ENCODE data around the gene UBE2G1.
A peak's percentile ranks its signal among the peaks of the same experiment; 100 is the strongest.
"Not testable (repeated sequence)": the region's sequence is repeated elsewhere in the genome, so short reads cannot be mapped to it uniquely, and the experiment has no call there.

Gene UBE2G1

GRCh38 chr17:4375039-4375748, 8.7 kb upstream of the UBE2G1 start:
- DNase-seq (ENCODE audit: low spot score): no peak

- DNase-seq (ENCODE audit: low spot score): no peak
Measured at GRCh38 chr17:4369557-4370230, 3.2 kb upstream of the UBE2G1 start.

GRCh38 chr17:4368341-4368740, 1.9 kb upstream of the UBE2G1 start:
- DNase-seq (ENCODE audit: low spot score): no peak

GRCh38 chr17:4367177-4367576, 702 bp upstream of the UBE2G1 start:
- DNase-seq (ENCODE audit: low spot score): not testable (repeated sequence)

GRCh38 chr17:4365628-4366326, 698 bp downstream of the UBE2G1 start:
- peak; percentile 69 for DNase-seq (ENCODE audit: low spot score)

GRCh38 chr17:4365103-4365627, 1.3 kb downstream of the UBE2G1 start:
- DNase-seq (ENCODE audit: low spot score): peak; percentile 91

GRCh38 chr17:4364622-4365041, 1.8 kb downstream of the UBE2G1 start:
- no peak for DNase-seq (ENCODE audit: low spot score)

GRCh38 chr17:4362141-4362540, 4.3 kb downstream of the UBE2G1 start:
- DNase-seq (ENCODE audit: low spot score): no peak

GRCh38 chr17:4358154-4358553, 8.3 kb downstream of the UBE2G1 start:
- no peak for DNase-seq (ENCODE audit: low spot score)

- DNase-seq (ENCODE audit: low spot score): no peak
Measured at GRCh38 chr17:4357671-4358070, 8.8 kb downstream of the UBE2G1 start.

GRCh38 chr17:4357030-4357628, 9.3 kb downstream of the UBE2G1 start:
- DNase-seq (ENCODE audit: low spot score): no peak

GRCh38 chr17:4354862-4355514, 11.5 kb downstream of the UBE2G1 start:
- DNase-seq (ENCODE audit: low spot score): no peak

GRCh38 chr17:4354206-4354605, 12.3 kb downstream of the UBE2G1 start:
- DNase-seq (ENCODE audit: low spot score): no peak

GRCh38 chr17:4350214-4350613, 16.3 kb downstream of the UBE2G1 start:
- not testable (repeated sequence) for DNase-seq (ENCODE audit: low spot score)

GRCh38 chr17:4345581-4346252, 20.8 kb downstream of the UBE2G1 start:
- no peak for DNase-seq (ENCODE audit: low spot score)

GRCh38 chr17:4344926-4345325, 21.5 kb downstream of the UBE2G1 start:
- DNase-seq (ENCODE audit: low spot score): no peak

GRCh38 chr17:4342535-4342934, 23.9 kb downstream of the UBE2G1 start:
- DNase-seq (ENCODE audit: low spot score): no peak

GRCh38 chr17:4341616-4341977, 24.9 kb downstream of the UBE2G1 start:
- DNase-seq (ENCODE audit: low spot score): no peak

- DNase-seq (ENCODE audit: low spot score): no peak
Measured at GRCh38 chr17:4340914-4341615, 25.4 kb downstream of the UBE2G1 start.

GRCh38 chr17:4334776-4335584, 31.5 kb downstream of the UBE2G1 start:
- DNase-seq (ENCODE audit: low spot score): no peak
